Measurements from ENCODE around the gene ZNF177. TPM values are rescaled to one million over a fixed set of nuclear protein-coding genes. Genes with fewer than 3 reads are reported as not detected.

The ZNF177 gene
- total and polyA plus RNA-seq, 4 donors, result 1.00 to 11.5 (median 1.6) TPM

DNA sequence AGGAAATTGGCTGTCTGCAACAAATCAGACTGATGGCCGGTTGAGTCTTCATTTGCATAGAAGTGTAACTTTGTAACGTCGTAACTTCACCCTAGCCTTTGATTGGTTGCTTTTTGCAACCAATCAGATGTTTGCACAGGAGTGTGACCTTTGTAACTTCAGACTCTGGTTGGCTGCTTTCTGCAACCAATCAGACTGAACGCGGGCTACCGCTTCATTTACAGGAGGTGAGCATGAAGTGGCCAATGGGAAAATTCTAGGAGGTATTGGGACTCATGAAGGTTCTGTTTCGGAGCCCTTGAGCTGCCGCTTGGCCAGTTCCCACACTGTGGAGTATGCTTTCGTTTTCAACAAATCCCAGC lies 39.3 kb upstream of the ZNF177 start:
- H3K9ac ChIP-seq (ENCODE audit: insufficient read depth in 1 of 2, low read length in 2 of 2), result peak overlapping the region; percentile 33 to 78
- peaks cover 0 to 22% (median 4%) of the 10 kb centered on the region in 4 donors for H3K36me3 ChIP-seq (ENCODE audit: control insufficient read depth in 4 of 4, insufficient read depth in 4 of 4, low read length in 4 of 4)
- peak overlapping the region; percentile 90 to 93 for H3K27ac ChIP-seq (ENCODE audit: low read depth in 1 of 2, low read length in 1 of 2)
- TF ChIP-seq CTCF (IDR thresholded peaks at IDR 0.05; ENCODE audit: control extremely low read depth, extremely low read depth), result no peak
- ATAC-seq (ENCODE audit: insufficient read depth, low FRiP score) (peak; percentile 74), DNase-seq (peak in 2 of 3 donors; percentile 74 to 85)
- no peaks in the 10 kb centered on the region for H3K27me3 ChIP-seq (ENCODE audit: control insufficient read depth in 3 of 3, insufficient read depth in 3 of 3, low read length in 2 of 3)
- peak overlapping the region; percentile 96 for H3K4me3 ChIP-seq
- peaks cover 0 to 3% (median 0%) of the 10 kb centered on the region in 5 donors for H3K4me1 ChIP-seq (ENCODE audit: control insufficient read depth in 5 of 5, insufficient read depth in 5 of 5, low read length in 5 of 5)
- peaks cover 0 to 15% (median 5%) of the 10 kb centered on the region in 4 donors for H3K9me3 ChIP-seq (ENCODE audit: control insufficient read depth in 4 of 4, insufficient read depth in 3 of 4, low read length in 3 of 4)
- WGBS, 2 donors, result 1 to 3% methylated on average over 9 of the region's 9 CpGs

DNA sequence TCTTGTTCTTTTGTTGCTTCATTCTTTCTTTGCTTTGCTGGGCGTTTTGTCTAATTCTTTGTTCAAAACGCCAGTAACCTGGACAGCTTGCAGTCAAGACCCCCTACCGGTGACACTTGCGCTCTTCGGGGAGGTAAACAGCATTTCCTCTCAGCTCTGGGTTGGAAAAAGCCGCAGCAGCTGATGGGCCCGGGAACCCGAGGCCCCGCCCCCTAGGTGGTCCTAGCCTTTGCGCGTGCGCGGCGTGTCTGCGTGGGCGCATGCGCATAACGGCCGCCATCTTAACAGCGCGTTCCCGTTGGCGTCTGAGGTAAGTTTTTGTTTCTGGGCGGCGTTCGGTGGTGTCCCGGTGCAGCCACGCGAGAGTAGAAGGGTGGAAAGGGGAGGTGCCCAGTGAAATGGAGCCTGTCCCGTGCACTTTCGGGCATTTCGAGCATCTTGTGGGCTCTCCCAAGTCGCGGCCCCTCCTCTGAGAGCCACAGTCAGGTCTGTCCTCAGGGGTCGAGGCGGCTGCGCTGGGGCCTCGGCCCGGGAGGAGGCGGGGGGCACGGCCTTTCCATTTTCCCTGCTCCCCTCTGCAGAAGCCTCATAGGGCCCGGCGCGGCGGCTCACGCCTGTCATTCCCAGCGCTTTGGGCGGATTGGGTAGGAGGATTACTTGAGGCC lies 38.8 kb upstream of the ZNF177 start, which contains the start of gene ZNF559:
Gene ZNF559, plus strand, starts transcription at position 261 of the 665 bp plus-strand sequence. CDS start 14,371 bp downstream, outside the sequence.
- Histone ChIP-seq H3K27me3 (ENCODE audit: control insufficient read depth in 3 of 3, insufficient read depth in 3 of 3, low read length in 2 of 3) (no peaks in the 10 kb centered on the region), H3K9me3 (ENCODE audit: control insufficient read depth in 4 of 4, insufficient read depth in 3 of 4, low read length in 3 of 4) (peaks cover 0 to 15% (median 5%) of the 10 kb centered on the region in 4 donors), H3K9ac (ENCODE audit: insufficient read depth in 1 of 2, low read length in 2 of 2) (peak within 1 kb of the TSS; percentile 78 to 80), H3K4me3 (peak within 1 kb of the TSS; percentile 96), H3K36me3 (ENCODE audit: control insufficient read depth in 4 of 4, insufficient read depth in 4 of 4, low read length in 4 of 4) (peaks cover 0 to 24% (median 5%) of the 10 kb centered on the region in 4 donors), H3K27ac (ENCODE audit: low read depth in 1 of 2, low read length in 1 of 2) (peak within 1 kb of the TSS; percentile 93 to 94), H3K4me1 (ENCODE audit: control insufficient read depth in 5 of 5, insufficient read depth in 5 of 5, low read length in 5 of 5) (peaks cover 0 to 3% (median 0%) of the 10 kb centered on the region in 5 donors)
- peak; percentile 93 for ATAC-seq (ENCODE audit: insufficient read depth, low FRiP score)
- TF ChIP-seq CTCF (IDR thresholded peaks at IDR 0.05; ENCODE audit: control extremely low read depth, extremely low read depth), result no peak
- 0 to 1% methylated on average over 48 of the region's 48 CpGs for WGBS, 2 donors
- DNase-seq, result peak; percentile 98

- peaks cover 0 to 15% (median 7%) of the 10 kb centered on the region in 4 donors for H3K9me3 ChIP-seq (ENCODE audit: control insufficient read depth in 4 of 4, insufficient read depth in 3 of 4, low read length in 3 of 4)
- peak overlapping the region; percentile 93 to 94 for H3K27ac ChIP-seq (ENCODE audit: low read depth in 1 of 2, low read length in 1 of 2)
- H3K9ac ChIP-seq (ENCODE audit: insufficient read depth in 1 of 2, low read length in 2 of 2), result peak overlapping the region; percentile 78 to 80
- peaks cover 0 to 3% (median 0%) of the 10 kb centered on the region in 5 donors for H3K4me1 ChIP-seq (ENCODE audit: control insufficient read depth in 5 of 5, insufficient read depth in 5 of 5, low read length in 5 of 5)
- peak overlapping the region; percentile 96 for H3K4me3 ChIP-seq
- no peak for ATAC-seq (ENCODE audit: insufficient read depth, low FRiP score)
- no peak for TF ChIP-seq CTCF (IDR thresholded peaks at IDR 0.05; ENCODE audit: control extremely low read depth, extremely low read depth)
- H3K27me3 ChIP-seq (ENCODE audit: control insufficient read depth in 3 of 3, insufficient read depth in 3 of 3, low read length in 2 of 3), result no peaks in the 10 kb centered on the region
- peaks cover 0 to 24% (median 5%) of the 10 kb centered on the region in 4 donors for H3K36me3 ChIP-seq (ENCODE audit: control insufficient read depth in 4 of 4, insufficient read depth in 4 of 4, low read length in 4 of 4)
- WGBS, 2 donors, result 43 to 50% methylated on average over 8 to 9 of the region's 9 CpGs
- DNase-seq, result no peak
Measured at GRCh38 chr19:9324584-9324962, 38.2 kb upstream of the ZNF177 start.

Data from lung (tissue), 12 donors.